Ovary (tissue), 9 donors: ENCODE results near the gene DENND1A. TPM values are rescaled to one million over a fixed set of nuclear protein-coding genes. Genes with fewer than 3 reads are reported as not detected.

ENCODE experiments used
- DNase-seq, 5 donors: peaks; one replicate each; pipeline ENCODE4 v3.0.0-alpha.2; 2019 to 2020
- H3K27ac ChIP-seq, 2 donors: fragments of 200-600 bp; one replicate each; pipeline versions ENCODE4 v1.5.1 to v1.8.0; 2019 to 2022
- H3K27me3 ChIP-seq: fragments of 200-600 bp; one replicate; pipeline ENCODE4 v1.8.0; 2022
- H3K36me3 ChIP-seq: fragments of 200-600 bp; sonication (generic); one replicate; pipeline ENCODE4 v1.5.1; 2019
- H3K4me1 ChIP-seq: one replicate; pipeline ENCODE4 v1.8.1; 2013; ENCODE audit warnings: mild to moderate bottlenecking, moderate library complexity; ENCODE audit not compliant: insufficient read depth
- H3K4me3 ChIP-seq: fragments of 200-600 bp; sonication (generic); one replicate; pipeline ENCODE4 v1.5.1; 2017
- H3K9me3 ChIP-seq, 2 donors: fragments of 200-600 bp in 1 of 2; sonication (generic) in 1 of 2; one replicate each; pipeline versions ENCODE4 v1.5.1 to v1.8.1; 2013 to 2019; ENCODE audit warnings: mild to moderate bottlenecking in 1 of 2, moderate library complexity in 1 of 2
- EP300 ChIP-seq: sonication (generic); formaldehyde crosslinking; IDR thresholded peaks from one replicate; pipeline ENCODE4 v1.6.1; 2017; ENCODE audit warnings: antibody characterized with exemption
- POLR2A ChIP-seq: fragments of 450-650 bp; IDR thresholded peaks from one replicate; pipeline ENCODE4 v1.6.1; 2017; ENCODE audit warnings: antibody characterized with exemption, mild to moderate bottlenecking, moderate library complexity
- WGBS, 3 donors: extraction: QIAGEN DNeasy Blood & Tissue Kit in 1 of 3; methylation state at CpG; one replicate each; pipeline versions ENCODE4 v1.1.5 to v1.1.7; 2013 to 2017; 5-methylcytosine and 5-hydroxymethylcytosine counted together
- intact Hi-C, 4 donors: fragments of 100-400 bp; cut with DNase I; formaldehyde crosslinking; loops; one replicate each; pipeline versions ENCODE4 v1.11.0 to v1.15.1; 2022 to 2023
- polyA plus RNA-seq, 2 donors: library from polyadenylated mRNA; stranded (reverse); fragments of 200-250 nt in 1 of 2; fragments of 350-450 nt in 1 of 2; fragmentation: Illumina TruSeq in 1 of 2; extraction: RNeasy Lipid Tissue Mini Kit (QIAGEN cat#74804) in 1 of 2; gene quantifications; one replicate each; pipeline ENCODE4 v1.2.3, GENCODE V29; 2013 to 2014
- total RNA-seq, 7 donors: library from RNA; depleted of rRNA in 2 of 7; stranded (reverse); fragments of >200 nt in 2 of 7; fragmentation: NEBNext Ultra II Directional in 3 of 7; extraction: Animal tissue kit (Norgen Biotek cat#: 25700) in 3 of 7; gene quantifications; one replicate each; pipeline versions ENCODE4 v1.1.0 to v1.2.4, GENCODE V29; 2016 to 2023
- TF ChIP-seq, protein P1 (sequence below), 3 donors: fragments of 450-650 bp in 2 of 3; fragments of 200-600 bp in 1 of 3; IDR thresholded peaks; one replicate each; pipeline versions ENCODE4 v1.5.1 to v1.8.0; 2016 to 2022; ENCODE audit warnings: antibody characterized with exemption in 3 of 3, mild to moderate bottlenecking in 1 of 3
- donor health status: DM: no; HTN: no; CAD: no; lungs with moderate emphysema.
- donor health status: DM: no; HTN: no; CAD: no.
- donor health status: Bipolar disorder and iron deficiency.
- donor health status: DM: yes; HTN: yes; CAD: no.
- donor health status: DM: no; HTN: no; CAD: no.
- donor health status: DM: yes; HTN: yes; CAD: no.

Gene DENND1A
- total and polyA plus RNA-seq, 9 donors, result 10.4 to 24.5 (median 17.1) TPM

DNA sequence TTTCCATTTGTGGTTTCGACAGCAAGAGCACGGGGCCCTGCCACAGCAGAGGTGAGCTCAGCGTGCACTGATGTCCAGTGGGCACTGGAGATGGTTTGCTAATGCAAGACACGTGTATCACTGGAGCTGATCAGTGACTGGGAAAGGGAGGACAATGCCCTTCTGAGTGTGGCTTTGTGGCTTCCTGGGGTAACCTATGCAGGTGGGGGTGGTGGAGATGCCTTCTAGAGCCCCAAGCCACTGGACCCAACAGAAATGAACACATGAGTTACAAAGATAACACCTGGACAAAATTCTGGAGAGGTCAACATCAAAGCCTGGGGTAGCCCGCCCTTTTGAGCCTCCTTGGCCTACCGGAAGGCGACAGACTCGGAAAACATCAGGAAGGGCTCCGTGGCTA is 312.6 kb downstream of the DENND1A start:
- Histone ChIP-seq H3K36me3 (no peaks in the 10 kb centered on the region), H3K27ac (no peak overlapping the region), H3K4me1 (no peaks in the 10 kb centered on the region), H3K9me3 (no peaks in the 10 kb centered on the region), H3K4me3 (no peak overlapping the region), H3K27me3 (no peaks in the 10 kb centered on the region)
- intact Hi-C loops, result no loop called here
- whole genome bisulfite sequencing, 3 donors, result 92 to 98% (median 97%) methylated on average over 9 of the region's 9 CpGs
- TF ChIP-seq, protein P1, sequence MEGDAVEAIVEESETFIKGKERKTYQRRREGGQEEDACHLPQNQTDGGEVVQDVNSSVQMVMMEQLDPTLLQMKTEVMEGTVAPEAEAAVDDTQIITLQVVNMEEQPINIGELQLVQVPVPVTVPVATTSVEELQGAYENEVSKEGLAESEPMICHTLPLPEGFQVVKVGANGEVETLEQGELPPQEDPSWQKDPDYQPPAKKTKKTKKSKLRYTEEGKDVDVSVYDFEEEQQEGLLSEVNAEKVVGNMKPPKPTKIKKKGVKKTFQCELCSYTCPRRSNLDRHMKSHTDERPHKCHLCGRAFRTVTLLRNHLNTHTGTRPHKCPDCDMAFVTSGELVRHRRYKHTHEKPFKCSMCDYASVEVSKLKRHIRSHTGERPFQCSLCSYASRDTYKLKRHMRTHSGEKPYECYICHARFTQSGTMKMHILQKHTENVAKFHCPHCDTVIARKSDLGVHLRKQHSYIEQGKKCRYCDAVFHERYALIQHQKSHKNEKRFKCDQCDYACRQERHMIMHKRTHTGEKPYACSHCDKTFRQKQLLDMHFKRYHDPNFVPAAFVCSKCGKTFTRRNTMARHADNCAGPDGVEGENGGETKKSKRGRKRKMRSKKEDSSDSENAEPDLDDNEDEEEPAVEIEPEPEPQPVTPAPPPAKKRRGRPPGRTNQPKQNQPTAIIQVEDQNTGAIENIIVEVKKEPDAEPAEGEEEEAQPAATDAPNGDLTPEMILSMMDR (IDR thresholded peaks at IDR 0.05), result no peak
- TF ChIP-seq EP300 (no peak), POLR2A (no peak)
- no peak for DNase-seq

DNA sequence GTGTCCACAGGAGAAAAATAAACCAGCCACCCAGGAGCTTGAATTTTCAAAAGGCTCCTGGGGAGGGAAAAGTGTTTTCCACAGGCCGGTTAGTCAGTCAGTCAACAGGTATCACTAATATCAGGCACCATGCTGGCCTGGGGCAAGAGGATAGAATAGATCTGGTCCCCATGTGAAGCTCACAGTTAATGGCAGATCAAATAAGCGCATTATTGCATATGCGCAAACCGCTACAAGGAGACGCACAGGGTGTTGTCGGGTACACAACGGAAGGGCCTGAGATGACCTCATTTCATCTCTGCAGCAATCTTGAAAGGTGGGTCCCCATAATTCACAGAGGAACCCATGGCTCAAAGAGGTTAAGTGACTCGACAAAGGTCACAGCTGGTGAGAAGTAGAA is 313.2 kb downstream of the DENND1A start:
- no peaks in the 10 kb centered on the region for H3K36me3 ChIP-seq
- TF ChIP-seq POLR2A (no peak), EP300 (no peak)
- TF ChIP-seq, protein P1 (IDR thresholded peaks at IDR 0.05), result no peak
- no peaks in the 10 kb centered on the region for H3K9me3 ChIP-seq
- WGBS, 3 donors, result 96 to 98% (median 96%) methylated on average over 8 of the region's 8 CpGs
- H3K4me1 ChIP-seq, result no peaks in the 10 kb centered on the region
- no peak overlapping the region for H3K4me3 ChIP-seq
- intact Hi-C loops, result no loop called here
- no peak overlapping the region for H3K27ac ChIP-seq
- no peak for DNase-seq
- H3K27me3 ChIP-seq, result no peaks in the 10 kb centered on the region

DNA sequence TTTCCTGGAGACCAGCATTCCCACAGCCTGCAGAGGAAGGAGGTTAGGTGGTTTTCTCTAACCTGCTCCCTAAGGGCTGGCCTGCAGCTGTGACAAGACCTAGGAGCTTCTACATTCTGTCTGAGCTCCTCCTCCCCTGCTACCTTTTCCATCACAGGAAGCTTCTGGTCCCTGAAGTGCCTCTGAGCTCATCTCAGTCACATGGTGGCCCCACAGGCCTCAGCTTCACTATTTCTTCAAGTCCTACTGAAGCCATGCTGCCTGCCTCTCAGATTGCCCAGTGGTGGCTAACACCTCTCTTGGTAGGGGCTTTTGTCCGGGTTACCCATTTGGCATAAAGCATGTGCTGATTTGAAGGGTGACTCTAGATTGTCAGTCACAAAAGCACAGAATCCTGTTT is 314.5 kb downstream of the DENND1A start:
- Histone ChIP-seq H3K4me3 (no peak overlapping the region), H3K27me3 (no peaks in the 10 kb centered on the region), H3K36me3 (no peaks in the 10 kb centered on the region), H3K9me3 (no peaks in the 10 kb centered on the region), H3K27ac (no peak overlapping the region), H3K4me1 (no peaks in the 10 kb centered on the region)
- DNase-seq, result no peak
- WGBS, 3 donors, result 88 to 91% (median 89%) methylated on average over 1 of the region's 1 CpG
- intact Hi-C loops, result no loop called here
- TF ChIP-seq, protein P1 (IDR thresholded peaks at IDR 0.05), result no peak
- TF ChIP-seq POLR2A, result no peak
- TF ChIP-seq EP300, result no peak

DNA sequence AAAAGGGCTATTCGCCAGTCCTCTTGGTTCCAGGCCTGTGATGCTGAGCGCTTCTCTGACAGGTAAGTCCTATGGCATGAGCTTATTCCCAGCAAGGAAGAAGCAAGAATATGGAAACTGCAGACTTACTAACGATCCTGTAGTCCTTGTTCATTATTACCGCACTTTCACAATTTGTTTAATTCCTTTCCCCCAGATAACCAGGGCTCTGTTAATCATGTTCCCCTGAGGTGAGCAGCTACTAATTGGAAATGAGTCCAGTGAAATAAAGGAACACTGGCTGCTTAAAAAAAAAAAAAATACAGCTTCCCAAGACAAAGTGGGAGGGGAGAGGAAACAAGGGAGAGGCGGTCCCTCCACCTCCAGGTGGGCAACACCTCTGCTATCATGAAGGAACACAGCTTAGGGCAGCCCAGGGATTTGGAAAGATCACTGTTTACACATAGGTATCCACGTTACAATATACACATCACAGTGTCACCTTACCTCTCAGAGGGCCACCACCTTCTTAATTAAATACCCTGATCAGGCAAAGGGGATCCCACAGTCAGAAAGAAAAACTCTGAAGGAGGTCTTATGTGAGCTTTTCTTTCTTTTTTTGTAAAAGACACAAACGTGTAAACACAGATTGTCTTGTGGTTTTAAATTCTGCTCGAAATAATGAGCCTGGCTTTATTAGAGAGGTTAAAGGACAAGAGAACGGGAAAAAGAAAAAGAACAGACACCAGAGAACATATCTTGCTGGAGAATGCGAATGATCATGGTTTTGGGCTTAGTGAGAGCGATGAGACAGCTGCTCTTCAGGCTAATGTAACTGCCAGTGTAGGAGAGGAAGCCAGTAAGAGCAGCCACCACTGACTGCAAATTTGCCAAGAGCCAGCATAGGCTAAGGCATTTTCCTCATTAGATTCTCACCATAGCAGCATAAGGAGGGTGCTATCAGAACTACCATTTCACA is 315.3 kb downstream of the DENND1A start:
- Histone ChIP-seq H3K9me3 (no peaks in the 10 kb centered on the region), H3K27me3 (no peaks in the 10 kb centered on the region), H3K4me1 (no peaks in the 10 kb centered on the region), H3K4me3 (no peak overlapping the region), H3K36me3 (no peaks in the 10 kb centered on the region), H3K27ac (no peak overlapping the region)
- no peak for DNase-seq
- intact Hi-C loops, result no loop called here
- 76 to 79% (median 79%) methylated on average over 11 of the region's 11 CpGs for WGBS, 3 donors
- TF ChIP-seq POLR2A (no peak), EP300 (no peak)
- TF ChIP-seq, protein P1 (IDR thresholded peaks at IDR 0.05), result no peak
